ENCODE results near the gene SEC31A.
"Not testable (repeated sequence)": the region's sequence is repeated elsewhere in the genome, so short reads cannot be mapped to it uniquely, and the experiment has no call there.

The SEC31A gene, protein sequence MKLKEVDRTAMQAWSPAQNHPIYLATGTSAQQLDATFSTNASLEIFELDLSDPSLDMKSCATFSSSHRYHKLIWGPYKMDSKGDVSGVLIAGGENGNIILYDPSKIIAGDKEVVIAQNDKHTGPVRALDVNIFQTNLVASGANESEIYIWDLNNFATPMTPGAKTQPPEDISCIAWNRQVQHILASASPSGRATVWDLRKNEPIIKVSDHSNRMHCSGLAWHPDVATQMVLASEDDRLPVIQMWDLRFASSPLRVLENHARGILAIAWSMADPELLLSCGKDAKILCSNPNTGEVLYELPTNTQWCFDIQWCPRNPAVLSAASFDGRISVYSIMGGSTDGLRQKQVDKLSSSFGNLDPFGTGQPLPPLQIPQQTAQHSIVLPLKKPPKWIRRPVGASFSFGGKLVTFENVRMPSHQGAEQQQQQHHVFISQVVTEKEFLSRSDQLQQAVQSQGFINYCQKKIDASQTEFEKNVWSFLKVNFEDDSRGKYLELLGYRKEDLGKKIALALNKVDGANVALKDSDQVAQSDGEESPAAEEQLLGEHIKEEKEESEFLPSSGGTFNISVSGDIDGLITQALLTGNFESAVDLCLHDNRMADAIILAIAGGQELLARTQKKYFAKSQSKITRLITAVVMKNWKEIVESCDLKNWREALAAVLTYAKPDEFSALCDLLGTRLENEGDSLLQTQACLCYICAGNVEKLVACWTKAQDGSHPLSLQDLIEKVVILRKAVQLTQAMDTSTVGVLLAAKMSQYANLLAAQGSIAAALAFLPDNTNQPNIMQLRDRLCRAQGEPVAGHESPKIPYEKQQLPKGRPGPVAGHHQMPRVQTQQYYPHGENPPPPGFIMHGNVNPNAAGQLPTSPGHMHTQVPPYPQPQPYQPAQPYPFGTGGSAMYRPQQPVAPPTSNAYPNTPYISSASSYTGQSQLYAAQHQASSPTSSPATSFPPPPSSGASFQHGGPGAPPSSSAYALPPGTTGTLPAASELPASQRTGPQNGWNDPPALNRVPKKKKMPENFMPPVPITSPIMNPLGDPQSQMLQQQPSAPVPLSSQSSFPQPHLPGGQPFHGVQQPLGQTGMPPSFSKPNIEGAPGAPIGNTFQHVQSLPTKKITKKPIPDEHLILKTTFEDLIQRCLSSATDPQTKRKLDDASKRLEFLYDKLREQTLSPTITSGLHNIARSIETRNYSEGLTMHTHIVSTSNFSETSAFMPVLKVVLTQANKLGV

DNA sequence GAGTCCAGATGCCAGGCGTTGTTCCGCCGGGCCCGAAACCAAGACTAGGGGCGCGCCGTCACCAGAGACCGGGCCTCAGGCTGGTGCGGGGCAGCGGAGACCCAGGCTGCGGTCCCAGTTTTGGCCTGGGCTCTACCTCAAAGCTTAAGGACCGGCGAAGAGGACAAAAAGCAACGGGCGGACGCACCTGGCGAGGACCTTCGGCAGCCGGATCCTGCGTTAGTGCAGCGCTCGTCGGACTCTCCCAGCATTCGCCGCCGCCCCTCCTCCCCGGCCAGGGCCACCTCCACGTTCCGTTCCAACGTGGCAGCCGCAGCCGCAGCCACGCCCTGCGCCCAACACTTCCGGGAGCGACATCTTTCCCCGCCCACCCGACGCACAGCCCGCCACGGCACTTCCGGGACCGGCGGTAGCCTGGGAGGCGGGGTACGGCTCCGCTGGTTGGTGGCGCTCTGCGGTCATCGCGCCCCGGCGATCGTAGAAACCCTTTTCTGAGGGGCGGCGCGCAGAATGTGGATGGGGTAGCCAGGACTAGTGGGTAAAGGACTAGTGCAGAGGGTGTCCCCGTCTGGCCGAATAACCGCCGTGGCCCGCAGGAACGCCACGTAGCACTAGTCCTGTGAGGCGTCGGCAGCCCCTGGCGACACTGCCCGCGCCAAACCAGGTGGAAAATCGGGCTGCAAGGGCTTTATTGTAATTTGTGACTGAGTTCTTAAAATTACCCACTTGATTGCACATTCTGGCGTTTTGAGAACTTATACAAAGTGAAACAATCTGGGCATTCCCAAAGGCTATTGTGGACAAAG is at the start of gene SEC31A:
Gene SEC31A (minus strand): TSS at position 253 of the 806 bp plus-strand sequence. CDS start 9,217 bp downstream, outside the sequence.
- DNase-seq: peak; percentile 94 to 97

DNA sequence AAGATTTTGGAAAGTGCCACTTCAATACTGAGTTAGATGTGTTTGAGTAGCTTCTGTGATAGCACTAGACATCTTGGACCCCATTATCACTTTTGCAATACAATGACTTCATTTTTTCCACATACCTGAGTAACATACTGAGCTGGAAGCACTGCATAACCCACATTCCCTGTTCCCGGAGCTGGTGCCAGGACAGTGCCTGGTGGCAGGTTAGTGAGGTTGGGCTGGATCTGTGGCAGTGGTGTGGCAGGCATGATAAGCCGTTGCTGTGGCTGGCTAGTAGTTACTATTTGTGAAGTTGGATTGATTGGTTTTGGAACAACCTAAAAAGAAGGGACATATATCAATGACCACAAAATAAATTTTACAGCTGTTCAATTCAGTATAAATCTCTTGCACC is 48.5 kb upstream of the SEC31A start:
- DNase-seq: no peak

DNA sequence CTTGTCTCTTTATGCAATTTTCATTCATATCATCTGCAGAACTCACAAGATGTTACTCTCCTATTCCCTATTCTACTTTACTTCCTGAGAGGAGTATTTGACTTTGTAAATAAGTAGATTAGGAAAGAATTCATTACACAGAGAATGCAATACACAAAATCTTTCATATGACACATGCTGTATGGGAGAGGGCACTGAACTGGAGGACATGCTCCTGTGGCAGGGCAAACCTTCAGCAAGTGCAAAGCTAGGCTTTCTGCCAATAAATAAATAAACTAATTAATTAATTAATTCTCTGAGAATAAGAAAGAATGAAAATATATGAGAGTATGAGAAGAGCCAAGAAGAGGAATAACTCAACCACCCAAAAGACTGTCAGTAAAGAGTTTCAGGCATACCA is 43.5 kb upstream of the SEC31A start:
- DNase-seq: no peak

DNA sequence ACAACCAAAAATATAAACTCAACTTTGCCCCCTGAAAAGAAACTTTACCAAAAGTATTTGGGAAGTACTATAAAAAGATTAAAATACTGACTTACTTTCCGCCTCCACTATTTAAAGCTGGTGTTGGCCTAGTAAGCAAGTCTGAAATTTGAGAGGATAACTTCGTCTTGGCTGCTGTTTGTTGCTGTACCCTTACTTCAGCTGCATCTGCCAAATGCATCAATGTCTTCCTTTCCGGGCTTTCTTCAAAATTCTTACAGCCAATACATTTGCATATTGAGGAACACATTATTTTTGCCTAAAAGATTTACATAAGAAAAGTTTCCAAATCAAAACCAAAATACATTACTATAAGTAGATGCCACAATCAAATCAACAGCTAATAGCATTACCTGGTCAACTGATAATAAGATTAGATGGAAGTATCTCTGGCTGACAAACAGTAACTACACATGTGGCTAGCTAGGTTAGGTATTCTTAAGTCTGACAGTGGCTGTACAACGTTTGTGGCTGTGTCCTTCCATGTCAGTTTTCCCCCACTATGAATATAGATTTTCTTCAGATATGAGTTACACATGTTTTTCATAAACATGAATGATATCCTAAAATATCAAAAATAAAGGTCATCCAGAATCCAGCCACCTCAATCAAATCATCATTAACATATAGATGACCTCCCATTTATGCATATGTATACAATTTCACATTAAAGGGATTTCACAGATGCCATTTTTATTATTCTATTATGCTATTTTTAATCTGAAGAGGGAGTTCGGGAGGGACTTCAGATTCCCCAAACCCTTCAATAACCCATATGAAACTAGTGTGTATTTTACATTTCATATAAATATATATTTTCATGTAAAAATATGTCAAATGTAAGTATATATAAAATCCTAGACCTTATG is 40.1 kb upstream of the SEC31A start:
- no peak for DNase-seq

DNA sequence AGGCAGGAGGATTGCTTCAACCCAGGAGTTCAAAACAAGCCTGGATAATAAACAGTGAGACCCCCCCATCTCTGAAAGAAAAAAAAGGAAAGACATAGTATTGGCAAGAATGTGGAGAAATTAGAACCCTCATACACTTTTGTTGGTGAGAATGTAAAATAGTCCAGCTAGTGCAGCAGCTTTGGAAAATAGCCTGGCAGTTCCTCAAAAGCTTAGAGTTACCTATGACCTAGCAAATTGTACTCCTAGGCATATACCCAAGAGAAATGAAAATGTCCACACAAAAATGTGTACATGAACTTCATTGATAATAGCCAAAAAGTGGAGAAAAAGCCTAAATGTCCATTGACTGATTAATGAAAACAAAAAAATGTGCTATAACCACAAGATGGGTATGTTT is 30.8 kb upstream of the SEC31A start:
- DNase-seq: no peak

DNA sequence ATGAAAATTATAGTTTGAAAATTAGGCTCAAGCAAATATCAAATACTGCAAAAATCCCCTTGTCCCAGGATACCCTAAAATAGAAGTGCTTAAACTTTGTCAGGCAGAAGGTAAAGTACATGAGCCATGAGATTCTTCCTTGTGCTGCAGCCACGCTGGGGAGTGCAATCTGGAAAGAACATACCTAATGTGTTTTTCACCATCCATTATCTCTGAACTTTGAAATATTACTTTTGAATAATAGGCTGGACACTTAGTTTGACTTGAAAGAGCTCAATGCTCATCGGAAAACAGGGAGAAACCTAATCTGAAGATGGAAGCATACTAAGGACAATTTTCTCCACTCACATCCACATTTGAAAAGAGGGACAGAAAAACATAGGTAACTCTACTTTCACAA is 28.4 kb upstream of the SEC31A start:
- DNase-seq: no peak

DNA sequence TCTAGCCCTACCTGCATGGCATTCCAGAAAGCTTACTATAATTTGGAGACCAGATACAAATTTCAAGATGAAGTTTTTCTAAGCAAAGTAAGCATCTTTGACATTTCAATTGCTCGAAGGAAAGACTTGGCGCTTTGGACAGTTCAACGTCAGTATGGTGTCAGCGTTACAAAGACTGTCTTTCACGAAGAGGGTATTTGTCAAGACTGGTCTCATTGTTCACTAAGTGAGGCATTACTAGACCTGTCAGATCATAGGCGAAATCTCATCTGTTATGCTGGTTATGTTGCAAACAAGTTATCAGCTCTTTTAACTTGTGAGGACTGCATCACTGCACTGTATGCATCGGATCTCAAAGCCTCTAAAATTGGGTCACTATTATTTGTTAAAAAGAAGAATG is 27.1 kb upstream of the SEC31A start:
- no peak for DNase-seq

DNA sequence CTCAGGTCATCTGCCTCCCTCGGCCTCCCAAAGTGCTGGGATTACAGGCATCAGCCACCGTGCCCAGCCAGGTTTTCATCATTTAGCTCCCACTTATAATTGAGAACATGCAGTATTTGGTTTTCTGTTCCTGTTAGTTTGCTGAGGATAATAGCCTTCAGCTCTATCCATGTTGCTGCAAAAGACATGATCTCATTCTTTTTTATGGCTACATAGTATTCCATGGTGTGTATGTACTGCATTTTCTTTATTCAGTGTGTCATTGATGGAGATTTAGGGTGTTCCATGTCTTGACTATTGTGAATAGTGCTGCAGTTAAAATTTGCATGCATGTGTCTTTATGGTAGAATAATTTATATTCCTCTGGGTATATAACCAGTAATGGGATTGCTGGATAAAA is 23.0 kb upstream of the SEC31A start:
- DNase-seq: not testable (repeated sequence)

DNA sequence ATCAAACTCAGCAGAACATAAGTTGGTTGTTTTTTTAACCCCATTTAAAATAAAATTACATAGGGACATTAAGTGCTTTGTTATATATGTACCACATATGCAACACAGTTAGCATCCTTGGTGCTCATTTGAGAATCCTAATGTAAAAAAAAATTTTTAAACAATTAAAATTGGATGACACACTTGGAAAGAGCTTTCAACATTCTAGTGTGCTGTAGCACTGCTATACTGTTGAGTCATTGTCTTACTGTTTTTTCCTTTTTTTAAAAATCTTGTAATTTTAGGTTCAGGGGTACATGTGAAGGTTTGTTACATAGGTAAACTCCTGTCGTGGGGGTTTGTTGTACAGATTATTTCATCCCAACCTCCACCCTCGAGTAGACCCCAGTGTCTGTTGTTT is 22.4 kb upstream of the SEC31A start:
- DNase-seq: no peak

DNA sequence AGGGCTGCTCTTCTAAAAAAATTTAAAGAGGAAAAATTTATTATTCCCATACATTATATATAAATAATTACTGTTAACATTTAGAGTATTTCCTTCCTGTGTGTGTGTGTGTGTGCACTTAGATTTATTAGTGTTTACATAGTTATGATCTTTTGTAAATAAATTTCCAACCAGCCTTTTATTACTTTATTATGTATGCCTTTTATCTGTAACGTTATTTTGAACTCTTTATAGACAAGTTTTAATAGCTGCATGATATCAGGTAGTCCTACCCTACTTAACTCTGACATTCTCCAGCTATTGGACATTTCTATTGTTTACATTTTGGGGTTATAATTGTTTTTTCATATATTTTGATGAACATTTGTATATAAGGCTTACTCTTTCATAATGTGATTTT is 18.4 kb upstream of the SEC31A start:
- no peak for DNase-seq

DNA sequence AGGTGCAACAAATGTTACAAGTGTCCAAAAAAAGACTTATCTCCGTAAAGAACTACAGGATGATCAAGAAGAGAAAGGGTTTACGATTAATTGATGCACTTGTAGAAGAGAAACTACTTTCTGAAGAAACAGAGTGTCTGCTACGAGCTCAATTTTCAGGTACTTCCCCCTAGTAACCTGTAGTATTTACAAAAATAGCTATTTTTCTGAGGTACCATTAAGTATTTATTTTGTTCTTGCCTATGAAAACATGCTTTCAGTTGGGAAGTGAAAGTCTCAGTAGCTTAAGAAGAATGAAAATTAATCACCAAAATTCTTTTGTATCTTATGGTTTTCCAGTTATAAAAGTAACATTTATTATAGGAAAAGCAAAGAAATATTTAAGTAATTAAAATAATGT is 15.5 kb upstream of the SEC31A start:
- DNase-seq: no peak

DNA sequence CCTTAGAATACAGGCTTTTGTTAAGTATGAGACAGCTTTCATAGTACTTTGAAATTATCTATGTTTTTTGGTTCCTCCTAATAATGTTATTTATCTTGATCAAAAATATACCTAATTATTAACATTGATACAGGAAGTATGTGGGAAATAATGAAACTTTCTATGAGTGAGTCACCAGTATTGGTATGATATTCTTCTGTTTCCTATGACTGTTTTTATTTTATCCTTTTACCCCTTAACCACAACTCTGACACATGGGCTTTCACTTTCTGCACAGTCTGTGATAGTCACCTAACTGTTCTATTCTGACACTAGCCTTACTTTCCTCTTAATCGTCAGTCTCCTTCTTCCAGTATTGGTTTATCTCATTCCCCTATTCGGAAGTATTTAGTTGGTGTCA is 14.3 kb upstream of the SEC31A start:
- DNase-seq: peak in 1 of 2 donors; percentile 46

DNA sequence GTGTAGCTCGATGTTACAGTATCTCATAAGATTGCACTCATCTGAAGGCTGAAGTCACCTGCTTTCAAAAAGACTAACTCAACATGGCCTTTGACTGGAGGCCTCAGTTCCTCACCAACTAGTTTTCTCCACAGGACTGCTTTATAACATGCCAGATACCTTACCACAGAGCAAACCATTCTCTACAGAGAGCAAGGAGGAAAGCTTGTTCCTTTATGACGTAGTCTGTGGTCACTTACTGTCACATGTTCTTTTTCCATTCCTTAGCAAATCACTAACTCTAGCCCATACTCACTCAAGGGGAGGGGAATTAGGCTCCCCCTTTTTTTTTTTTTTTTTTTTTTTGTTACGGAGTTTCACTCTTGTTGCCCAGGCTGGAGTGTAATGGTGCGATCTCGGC is 12.8 kb upstream of the SEC31A start:
- no peak for DNase-seq

DNA sequence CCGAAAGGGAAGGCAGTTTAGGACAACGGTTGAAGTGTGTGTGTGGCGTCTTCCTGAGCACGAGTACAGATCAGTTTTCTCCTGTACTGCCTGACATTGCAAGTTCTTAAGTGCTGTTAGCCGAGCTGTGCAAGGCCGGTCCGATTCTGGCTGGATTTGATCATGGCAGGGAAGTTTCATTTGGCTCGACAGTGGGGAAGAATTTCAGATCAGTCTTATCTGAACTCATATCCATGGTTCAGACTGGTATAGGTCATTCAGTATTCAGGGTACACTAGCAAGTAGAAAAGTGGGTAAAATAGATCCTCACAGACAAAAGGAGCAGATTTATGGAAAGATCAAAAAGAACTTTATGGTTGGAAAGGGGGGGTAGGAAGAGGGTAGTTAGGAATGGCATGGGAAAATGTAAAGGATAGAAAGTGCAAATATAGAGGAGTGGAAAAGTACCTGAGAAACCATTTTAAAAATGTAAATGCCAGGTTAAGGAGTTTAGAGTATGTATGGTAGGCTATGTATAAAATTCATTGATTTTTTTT is 10.3 kb upstream of the SEC31A start:
- DNase-seq: no peak

DNA sequence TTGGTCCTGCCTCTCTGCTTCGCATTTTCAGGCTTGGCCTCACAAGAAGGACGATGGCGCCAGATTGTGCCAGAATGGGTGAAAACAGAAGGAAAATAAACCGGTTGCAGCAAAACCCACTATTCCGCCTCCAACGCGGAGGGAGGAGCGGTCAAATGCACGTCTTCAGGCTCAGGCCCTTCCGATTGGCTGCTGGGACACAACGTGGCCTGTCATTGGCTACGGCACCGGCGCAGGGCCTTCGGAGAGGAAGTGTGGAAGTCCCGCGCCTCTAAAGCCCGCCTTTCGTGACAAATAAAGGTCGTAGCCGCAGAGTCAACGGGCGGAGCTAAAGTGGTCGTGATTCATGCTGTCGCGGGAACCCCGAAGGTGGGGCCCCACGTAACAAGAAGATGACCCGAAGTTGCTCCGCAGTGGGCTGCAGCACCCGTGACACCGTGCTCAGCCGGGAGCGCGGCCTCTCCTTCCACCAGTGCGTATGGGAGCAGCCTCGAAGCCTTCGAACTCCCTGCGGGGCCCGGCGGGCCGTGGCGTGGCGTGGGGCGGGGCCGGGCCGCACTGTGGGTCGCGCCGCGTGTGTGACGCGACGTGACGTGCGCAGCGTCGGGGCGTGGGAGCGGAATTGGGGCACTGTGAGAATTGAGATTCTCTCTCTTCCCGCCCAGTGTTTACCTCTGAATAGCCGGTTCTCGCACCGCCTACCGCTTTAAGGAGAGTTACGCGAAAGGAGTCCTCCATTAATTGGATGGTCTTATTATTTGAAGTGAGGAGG is 9.6 kb upstream of the SEC31A start, which contains the start of gene THAP9:
Gene THAP9 (plus strand): TSS at position 325 of the 772 bp plus-strand sequence. CDS start 68 bp downstream, at position 393.
- peak; percentile 99 for DNase-seq

DNA sequence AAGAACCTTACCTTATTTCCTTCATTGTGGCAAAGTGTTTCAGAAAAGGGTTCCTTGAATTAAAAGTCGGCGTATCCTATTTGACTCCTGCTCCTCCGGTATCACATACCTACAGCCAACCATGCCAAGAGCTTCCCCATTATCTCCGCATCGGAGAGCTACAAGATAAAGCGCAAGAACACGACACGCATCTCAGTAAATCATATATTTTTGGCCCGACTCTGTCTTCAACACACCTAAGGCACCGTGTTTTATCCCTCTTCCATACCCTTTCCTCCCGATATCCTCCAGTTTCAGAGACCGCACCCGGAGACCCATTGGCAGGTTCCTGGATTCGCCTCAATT is 9.1 kb upstream of the SEC31A start:
- no peak for DNase-seq

DNA sequence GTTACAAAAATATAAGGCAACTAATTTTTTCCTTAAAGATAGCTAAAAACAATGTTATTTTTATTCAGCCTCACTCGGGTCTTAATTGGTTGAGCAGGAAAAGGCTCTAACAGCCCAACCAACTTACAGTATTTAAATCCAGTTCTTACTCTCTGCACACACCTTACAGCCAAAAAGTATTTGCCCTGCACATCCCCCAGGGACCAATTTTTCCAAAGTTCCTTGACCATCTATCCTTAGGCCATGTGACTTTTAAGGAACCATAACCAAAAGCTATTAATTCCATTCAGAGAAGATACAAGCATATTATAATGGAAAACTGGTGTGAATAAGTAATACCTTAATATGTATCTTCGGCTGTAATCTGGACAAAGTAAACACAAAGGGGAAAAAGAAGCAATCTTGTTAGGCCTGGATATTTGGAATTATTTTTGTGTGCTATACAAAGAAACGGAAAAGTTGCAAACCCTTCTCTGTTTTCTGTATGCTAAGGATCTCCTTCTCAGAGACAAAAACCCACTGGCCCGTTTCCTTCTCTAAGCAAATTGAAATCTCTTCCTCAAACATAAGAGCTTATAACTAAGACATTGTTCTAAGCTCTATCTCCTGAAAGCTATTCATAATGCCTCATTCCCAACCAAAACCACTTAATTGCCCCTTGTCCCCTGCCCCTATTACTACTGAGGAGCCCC is 8.6 kb upstream of the SEC31A start:
- peak in 1 of 2 donors; percentile 16 for DNase-seq

DNA sequence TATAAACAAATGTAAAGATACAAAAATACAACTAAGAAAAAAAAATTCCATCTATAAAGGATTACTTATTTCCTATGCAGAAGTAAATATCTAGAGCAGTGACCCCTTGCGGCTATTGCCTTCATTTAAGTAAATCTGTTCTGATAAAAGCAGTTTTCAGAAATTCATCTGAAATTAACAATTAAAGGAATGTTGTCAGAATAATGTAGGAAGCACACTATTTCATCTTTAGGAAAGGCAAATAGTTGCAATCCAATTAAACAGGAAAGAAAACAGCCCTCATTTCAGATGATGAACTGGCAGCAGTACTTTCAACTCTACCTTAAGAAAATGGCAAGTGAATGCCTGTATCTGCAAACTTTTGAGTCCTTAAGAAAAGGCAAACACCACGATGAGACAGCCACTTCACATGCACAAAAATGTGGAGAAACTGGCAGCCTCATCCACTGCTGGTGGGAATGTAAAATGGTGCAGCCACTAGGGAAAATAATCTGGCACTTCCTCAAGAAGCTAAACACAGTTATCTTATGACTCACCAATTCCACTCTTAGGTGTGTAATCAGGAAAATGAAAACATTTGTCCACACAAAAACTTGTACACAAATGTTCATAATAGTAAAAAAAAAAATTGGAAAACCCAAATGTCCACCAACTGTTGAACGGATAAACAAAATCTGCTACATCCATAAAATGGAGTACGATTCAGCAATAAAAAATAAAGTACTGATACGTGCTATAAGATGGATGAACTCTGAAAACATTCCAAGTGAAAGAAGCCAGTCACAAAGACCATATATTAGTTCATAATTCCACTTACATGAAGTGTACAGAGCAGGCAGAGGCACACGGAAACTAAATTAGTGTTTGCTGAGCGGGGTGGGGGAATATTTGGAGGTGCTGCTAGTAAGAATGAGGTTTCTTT is 7.6 kb upstream of the SEC31A start:
- peak in 1 of 2 donors; percentile 40 for DNase-seq
